H9 (cell line): ENCODE data around the gene MATK. TPM values are rescaled to one million over a fixed set of nuclear protein-coding genes. Genes with fewer than 3 reads are reported as not detected.

Source experiments
- DNase-seq: peaks from one replicate; pipeline ENCODE4 v3.0.0-alpha.2; 2017
- H2AFZ ChIP-seq: one replicate; pipeline ENCODE4 v1.6.1; 2013; ENCODE audit warnings: mild to moderate bottlenecking, low read length, control low read depth, moderate library complexity
- H2AK5ac ChIP-seq: 2 replicates; pipeline ENCODE4 v1.6.1; 2013; ENCODE audit warnings: low read length, control low read depth, mixed read lengths; ENCODE audit not compliant: insufficient read length
- H2BK120ac ChIP-seq: one replicate; pipeline ENCODE4 v1.6.1; 2013; ENCODE audit warnings: low read depth, mild to moderate bottlenecking, low read length, control low read depth, inconsistent platforms; ENCODE audit not compliant: poor library complexity, severe bottlenecking
- H2BK12ac ChIP-seq: 2 replicates; pipeline ENCODE4 v1.6.1; 2013; ENCODE audit warnings: low read length, control low read depth, mixed read lengths, low read depth; ENCODE audit not compliant: insufficient read length
- H2BK15ac ChIP-seq: 2 replicates; pipeline ENCODE4 v1.6.1; 2013; ENCODE audit warnings: low read depth, low read length, control low read depth
- H2BK20ac ChIP-seq: one replicate; pipeline ENCODE4 v1.6.1; 2013; ENCODE audit warnings: low read depth, mild to moderate bottlenecking, low read length, control low read depth, inconsistent platforms; ENCODE audit not compliant: poor library complexity, severe bottlenecking
- H2BK5ac ChIP-seq: 2 replicates; pipeline ENCODE4 v1.6.1; 2013; ENCODE audit warnings: low read length, control low read depth, mixed read lengths; ENCODE audit not compliant: insufficient read length
- H3K14ac ChIP-seq: 2 replicates; pipeline ENCODE4 v1.6.1; 2013; ENCODE audit warnings: low read length, control low read depth; ENCODE audit not compliant: insufficient read depth
- H3K18ac ChIP-seq: 2 replicates; pipeline ENCODE4 v1.6.1; 2013; ENCODE audit warnings: low read depth, mild to moderate bottlenecking, mixed read lengths, low read length, control low read depth; ENCODE audit not compliant: insufficient read length
- H3K23ac ChIP-seq: 2 replicates; pipeline ENCODE4 v1.6.1; 2013; ENCODE audit warnings: low read length, control low read depth, mixed read lengths, low read depth; ENCODE audit not compliant: insufficient read length
- H3K23me2 ChIP-seq: 2 replicates; pipeline ENCODE4 v1.6.1; 2013; ENCODE audit warnings: low read depth, mild to moderate bottlenecking, mixed read lengths, low read length, control low read depth; ENCODE audit not compliant: insufficient read length, poor library complexity, severe bottlenecking
- H3K27ac ChIP-seq: 2 replicates; pipeline ENCODE4 v1.5.1; 2013; ENCODE audit warnings: low read length, control low read depth, mixed read lengths, low read depth; ENCODE audit not compliant: insufficient read length
- H3K27me3 ChIP-seq: 2 replicates; pipeline ENCODE4 v1.6.1; 2013; ENCODE audit warnings: low read length, control low read depth, inconsistent platforms; ENCODE audit not compliant: insufficient read depth
- H3K4ac ChIP-seq: 2 replicates; pipeline ENCODE4 v1.6.1; 2013; ENCODE audit warnings: low read depth, mild to moderate bottlenecking, control low read depth, inconsistent platforms, low read length, moderate library complexity
- H3K4me1 ChIP-seq: 2 replicates; pipeline ENCODE4 v1.6.1; 2013; ENCODE audit warnings: low read length, control low read depth, inconsistent platforms; ENCODE audit not compliant: insufficient read depth
- H3K4me2 ChIP-seq: 2 replicates; pipeline ENCODE4 v1.6.1; 2013; ENCODE audit warnings: low read length, control low read depth, mixed read lengths; ENCODE audit not compliant: insufficient read length, insufficient read depth
- H3K56ac ChIP-seq: 2 replicates; pipeline ENCODE4 v1.6.1; 2013; ENCODE audit warnings: low read depth, mild to moderate bottlenecking, mixed read lengths, low read length, control low read depth; ENCODE audit not compliant: insufficient read length
- H3K79me1 ChIP-seq: 2 replicates; pipeline ENCODE4 v1.6.1; 2013; ENCODE audit warnings: low read depth, mild to moderate bottlenecking, moderate library complexity, low read length, control low read depth, inconsistent platforms; ENCODE audit not compliant: insufficient read depth, poor library complexity, severe bottlenecking
- H3K79me2 ChIP-seq: 2 replicates; pipeline ENCODE4 v1.6.1; 2013; ENCODE audit warnings: low read length, control low read depth, inconsistent platforms; ENCODE audit not compliant: insufficient read depth
- H3K9ac ChIP-seq: 2 replicates; pipeline ENCODE4 v1.6.1; 2013; ENCODE audit warnings: low read length, control low read depth, mixed read lengths; ENCODE audit not compliant: insufficient read length; ENCODE audit errors: extremely low read depth
- H3K9me3 ChIP-seq: one replicate; pipeline ENCODE4 v1.6.1; 2013; ENCODE audit warnings: low read depth, low read length, inconsistent platforms; ENCODE audit not compliant: control insufficient read depth
- H3T11ph ChIP-seq: one replicate; pipeline ENCODE4 v1.6.1; 2013; ENCODE audit warnings: mild to moderate bottlenecking, low read length, control low read depth, inconsistent platforms
- H4K20me1 ChIP-seq: one replicate; pipeline ENCODE4 v1.6.1; 2013; ENCODE audit not compliant: control insufficient read depth, insufficient read length, insufficient read depth
- H4K5ac ChIP-seq: 2 replicates; pipeline ENCODE4 v1.6.1; 2013; ENCODE audit warnings: low read depth, mild to moderate bottlenecking, mixed read lengths, low read length, control low read depth; ENCODE audit not compliant: insufficient read length
- H4K8ac ChIP-seq: replicated peaks from 2 replicates; pipeline ENCODE4 v1.6.1; 2013; ENCODE audit warnings: low read length, control low read depth, mixed read lengths, low read depth; ENCODE audit not compliant: insufficient read length
- H4K91ac ChIP-seq: 2 replicates; pipeline ENCODE4 v1.6.1; 2013; ENCODE audit warnings: low read depth, mild to moderate bottlenecking, moderate library complexity, mixed read lengths, low read length, control low read depth; ENCODE audit not compliant: insufficient read length
- H3K27ac Mint-ChIP-seq, 3 experiments: 2 replicates in 2 of 3; 3 replicates in 1 of 3; pipeline ENCODE4 v1.8.0; 2020 to 2021; ENCODE audit warnings: mixed read lengths in 3 of 3, mild to moderate bottlenecking in 1 of 3, moderate library complexity in 1 of 3
- H3K27me3 Mint-ChIP-seq: 2 replicates; pipeline ENCODE4 v1.8.0; 2021; ENCODE audit warnings: low read depth, mild to moderate bottlenecking, moderate library complexity, mixed read lengths
- H3K36me3 Mint-ChIP-seq, 3 experiments: 2 replicates in 2 of 3; 3 replicates in 1 of 3; pipeline ENCODE4 v1.8.0; 2020 to 2021; ENCODE audit warnings: low read depth in 3 of 3, mixed read lengths in 3 of 3; ENCODE audit not compliant: insufficient read depth in 1 of 3
- H3K4me1 Mint-ChIP-seq, 2 experiments: 2 replicates each; pipeline ENCODE4 v1.8.0; 2020; ENCODE audit warnings: mixed read lengths in 2 of 2
- H3K4me3 Mint-ChIP-seq, 2 experiments: 2 replicates in 1 of 2; 3 replicates in 1 of 2; pipeline ENCODE4 v1.8.0; 2020 to 2021; ENCODE audit warnings: mild to moderate bottlenecking in 2 of 2, mixed read lengths in 2 of 2, moderate library complexity in 1 of 2
- H3K9me3 Mint-ChIP-seq, 2 experiments: 2 replicates in 1 of 2; 3 replicates in 1 of 2; pipeline ENCODE4 v1.8.0; 2020; ENCODE audit warnings: mild to moderate bottlenecking in 2 of 2, mixed read lengths in 2 of 2, moderate library complexity in 1 of 2
- WGBS: extraction: QIAGEN DNeasy Blood & Tissue Kit; methylation state at CpG from one replicate; pipeline ENCODE4 v1.1.7; 2013; ENCODE audit warnings: missing lambda C conversion rate, low lambda C conversion rate, mixed read lengths; ENCODE audit not compliant: insufficient read length; ENCODE audit errors: extremely low coverage; 5-methylcytosine and 5-hydroxymethylcytosine counted together
- total RNA-seq: library from RNA; stranded (reverse); gene quantifications from 2 replicates; pipeline ENCODE4 v1.2.1, GENCODE V29; 2021
- TF ChIP-seq, protein P1 (sequence below): fragments of 200-600 bp; sonication (generic); conservative IDR thresholded peaks from 3 replicates; pipeline ENCODE4 v1.8.0; 2021; ENCODE audit warnings: antibody characterized with exemption, mild to moderate bottlenecking

MATK gene
- total RNA-seq, 1 experiment from 2014 or later: 13.5 TPM

DNA sequence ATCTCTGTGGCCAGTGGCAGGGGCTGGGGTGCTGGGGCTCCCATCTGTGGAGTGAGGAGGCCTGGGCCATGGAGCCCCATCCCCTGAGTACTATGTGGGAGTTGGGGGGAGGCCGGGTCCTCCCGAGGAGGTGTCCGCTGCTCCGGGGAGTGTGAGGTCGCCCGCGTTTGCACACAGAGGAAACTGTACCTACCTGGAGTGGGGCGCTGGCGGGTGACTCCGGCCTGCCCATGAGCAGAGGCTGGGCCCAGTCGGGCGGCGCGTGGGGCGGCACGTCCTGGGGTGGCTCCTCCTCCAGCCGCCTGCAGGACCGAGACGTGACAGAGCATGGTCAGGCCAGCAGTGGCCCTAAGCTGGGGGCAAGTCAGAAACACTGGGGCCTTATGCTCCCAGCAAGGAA lies 33.8 kb upstream of the MATK start:
- H2AFZ ChIP-seq: no peak overlapping the region
- no peak overlapping the region for H2AK5ac ChIP-seq
- no peak overlapping the region for H2BK120ac ChIP-seq
- H3K36me3 Mint-ChIP-seq: no peaks in the 10 kb centered on the region
- H3K27me3 ChIP-seq: no peaks in the 10 kb centered on the region
- TF ChIP-seq, protein P1, sequence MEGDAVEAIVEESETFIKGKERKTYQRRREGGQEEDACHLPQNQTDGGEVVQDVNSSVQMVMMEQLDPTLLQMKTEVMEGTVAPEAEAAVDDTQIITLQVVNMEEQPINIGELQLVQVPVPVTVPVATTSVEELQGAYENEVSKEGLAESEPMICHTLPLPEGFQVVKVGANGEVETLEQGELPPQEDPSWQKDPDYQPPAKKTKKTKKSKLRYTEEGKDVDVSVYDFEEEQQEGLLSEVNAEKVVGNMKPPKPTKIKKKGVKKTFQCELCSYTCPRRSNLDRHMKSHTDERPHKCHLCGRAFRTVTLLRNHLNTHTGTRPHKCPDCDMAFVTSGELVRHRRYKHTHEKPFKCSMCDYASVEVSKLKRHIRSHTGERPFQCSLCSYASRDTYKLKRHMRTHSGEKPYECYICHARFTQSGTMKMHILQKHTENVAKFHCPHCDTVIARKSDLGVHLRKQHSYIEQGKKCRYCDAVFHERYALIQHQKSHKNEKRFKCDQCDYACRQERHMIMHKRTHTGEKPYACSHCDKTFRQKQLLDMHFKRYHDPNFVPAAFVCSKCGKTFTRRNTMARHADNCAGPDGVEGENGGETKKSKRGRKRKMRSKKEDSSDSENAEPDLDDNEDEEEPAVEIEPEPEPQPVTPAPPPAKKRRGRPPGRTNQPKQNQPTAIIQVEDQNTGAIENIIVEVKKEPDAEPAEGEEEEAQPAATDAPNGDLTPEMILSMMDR: no peak
- no peaks in the 10 kb centered on the region for H4K20me1 ChIP-seq
- no peak overlapping the region for H3K27ac ChIP-seq
- H3K79me1 ChIP-seq: no peaks in the 10 kb centered on the region
- no peak overlapping the region for H2BK12ac ChIP-seq
- H4K91ac ChIP-seq: no peak overlapping the region
- no peaks in the 10 kb centered on the region for H3K4me1 ChIP-seq
- H3K9me3 ChIP-seq: no peaks in the 10 kb centered on the region
- H3K9ac ChIP-seq: no peak overlapping the region
- no peak overlapping the region for H2BK5ac ChIP-seq
- H2BK15ac ChIP-seq: no peak overlapping the region
- no peak overlapping the region for H3K18ac ChIP-seq
- H3K4me3 Mint-ChIP-seq: no peak overlapping the region
- H3K79me2 ChIP-seq: no peaks in the 10 kb centered on the region
- H2BK20ac ChIP-seq: no peak overlapping the region
- no peak overlapping the region for H3T11ph ChIP-seq
- no peak overlapping the region for H4K8ac ChIP-seq
- H3K4me1 Mint-ChIP-seq: no peaks in the 10 kb centered on the region; a peak in 1 of 4 replicates
- peaks cover 23% of the 10 kb centered on the region for H3K27me3 Mint-ChIP-seq
- H3K4ac ChIP-seq: no peak overlapping the region
- H3K23ac ChIP-seq: no peak overlapping the region
- H3K4me2 ChIP-seq: no peak overlapping the region
- no peak overlapping the region for H4K5ac ChIP-seq
- DNase-seq: no peak
- no peak overlapping the region for H3K56ac ChIP-seq
- no peaks in the 10 kb centered on the region for H3K9me3 Mint-ChIP-seq
- WGBS: no CpG with 5 or more reads among the region's 19 CpGs
- H3K27ac Mint-ChIP-seq: no peak overlapping the region
- no peak overlapping the region; the same call in 1 of the 2 replicates for H3K14ac ChIP-seq
- no peaks in the 10 kb centered on the region for H3K23me2 ChIP-seq
